Measurements from ENCODE around the gene DNM1L. TPM values are rescaled to one million over a fixed set of nuclear protein-coding genes. Genes with fewer than 3 reads are reported as not detected.

Gene DNM1L
- total and polyA plus RNA-seq, 8 donors = 44.1 to 128 (median 113) TPM

- no peak for ATAC-seq
- Histone ChIP-seq H3K9me3 (no peaks in the 10 kb centered on the region), H3K27me3 (peaks cover 0 to 4% of the 10 kb centered on the region in 2 donors), H3K36me3 (no peaks in the 10 kb centered on the region), H3K4me1 (no peaks in the 10 kb centered on the region), H3K27ac (no peak overlapping the region), H3K4me3 (no peak overlapping the region)
- intact Hi-C loops (cut with DNase I) = no loop called here
- no peak for DNase-seq
- TF ChIP-seq, protein P1, sequence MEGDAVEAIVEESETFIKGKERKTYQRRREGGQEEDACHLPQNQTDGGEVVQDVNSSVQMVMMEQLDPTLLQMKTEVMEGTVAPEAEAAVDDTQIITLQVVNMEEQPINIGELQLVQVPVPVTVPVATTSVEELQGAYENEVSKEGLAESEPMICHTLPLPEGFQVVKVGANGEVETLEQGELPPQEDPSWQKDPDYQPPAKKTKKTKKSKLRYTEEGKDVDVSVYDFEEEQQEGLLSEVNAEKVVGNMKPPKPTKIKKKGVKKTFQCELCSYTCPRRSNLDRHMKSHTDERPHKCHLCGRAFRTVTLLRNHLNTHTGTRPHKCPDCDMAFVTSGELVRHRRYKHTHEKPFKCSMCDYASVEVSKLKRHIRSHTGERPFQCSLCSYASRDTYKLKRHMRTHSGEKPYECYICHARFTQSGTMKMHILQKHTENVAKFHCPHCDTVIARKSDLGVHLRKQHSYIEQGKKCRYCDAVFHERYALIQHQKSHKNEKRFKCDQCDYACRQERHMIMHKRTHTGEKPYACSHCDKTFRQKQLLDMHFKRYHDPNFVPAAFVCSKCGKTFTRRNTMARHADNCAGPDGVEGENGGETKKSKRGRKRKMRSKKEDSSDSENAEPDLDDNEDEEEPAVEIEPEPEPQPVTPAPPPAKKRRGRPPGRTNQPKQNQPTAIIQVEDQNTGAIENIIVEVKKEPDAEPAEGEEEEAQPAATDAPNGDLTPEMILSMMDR (IDR thresholded peaks at IDR 0.05) = no peak
Observed at GRCh38 chr12:32789916-32790315, 110.8 kb downstream of the DNM1L start.

DNA sequence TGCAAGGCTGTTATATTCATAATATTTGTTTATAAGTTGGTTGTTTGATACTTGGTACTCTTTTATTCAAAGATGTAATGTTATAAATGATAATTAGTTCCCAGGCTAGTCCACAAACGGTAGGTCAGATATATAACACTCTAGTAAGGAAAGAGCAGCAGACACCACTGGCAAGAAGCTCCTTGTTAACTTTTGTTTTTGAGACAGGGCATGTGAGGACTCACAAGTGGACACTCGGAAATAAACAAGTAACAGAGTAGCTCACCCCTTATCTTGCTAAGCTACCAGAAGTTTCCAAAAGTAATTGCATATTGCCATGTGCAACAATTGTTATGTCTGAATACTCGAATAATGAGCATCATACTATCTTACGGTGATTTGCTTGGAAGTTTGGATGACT is 115.2 kb downstream of the DNM1L start:
- no peak for ATAC-seq
- no peak for DNase-seq
- Histone ChIP-seq H3K36me3 (no peaks in the 10 kb centered on the region), H3K27me3 (no peaks in the 10 kb centered on the region), H3K4me3 (no peak overlapping the region), H3K4me1 (no peaks in the 10 kb centered on the region), H3K9me3 (no peaks in the 10 kb centered on the region), H3K27ac (no peak overlapping the region)
- intact Hi-C loops (cut with DNase I) = no loop called here
- TF ChIP-seq, protein P1 (IDR thresholded peaks at IDR 0.05) = no peak

Other genes with a start within 250 kb of the DNM1L start
- 10 to 100 TPM; 13.3 to 18.8 TPM for gene YARS2, start 76.6 kb downstream of the DNM1L start, total RNA-seq
- 10 to 100 TPM; 24.1 to 33.8 (median 30.4) TPM for gene YARS2, start 76.6 kb downstream of the DNM1L start, polyA plus RNA-seq (ENCODE audit: insufficient read length in 6 of 6)
- gene PKP2, start 217.5 kb downstream of the DNM1L start, total RNA-seq = 1 to 10 TPM; 1.5 to 2.2 TPM
- gene PKP2, start 217.5 kb downstream of the DNM1L start, polyA plus RNA-seq (ENCODE audit: insufficient read length in 6 of 6) = 1 to 10 TPM; 3.6 to 6.7 (median 5.3) TPM

Data from left lung (tissue), 10 donors.